ENCODE data around the gene SERTAD1.

The SERTAD1 gene

DNA sequence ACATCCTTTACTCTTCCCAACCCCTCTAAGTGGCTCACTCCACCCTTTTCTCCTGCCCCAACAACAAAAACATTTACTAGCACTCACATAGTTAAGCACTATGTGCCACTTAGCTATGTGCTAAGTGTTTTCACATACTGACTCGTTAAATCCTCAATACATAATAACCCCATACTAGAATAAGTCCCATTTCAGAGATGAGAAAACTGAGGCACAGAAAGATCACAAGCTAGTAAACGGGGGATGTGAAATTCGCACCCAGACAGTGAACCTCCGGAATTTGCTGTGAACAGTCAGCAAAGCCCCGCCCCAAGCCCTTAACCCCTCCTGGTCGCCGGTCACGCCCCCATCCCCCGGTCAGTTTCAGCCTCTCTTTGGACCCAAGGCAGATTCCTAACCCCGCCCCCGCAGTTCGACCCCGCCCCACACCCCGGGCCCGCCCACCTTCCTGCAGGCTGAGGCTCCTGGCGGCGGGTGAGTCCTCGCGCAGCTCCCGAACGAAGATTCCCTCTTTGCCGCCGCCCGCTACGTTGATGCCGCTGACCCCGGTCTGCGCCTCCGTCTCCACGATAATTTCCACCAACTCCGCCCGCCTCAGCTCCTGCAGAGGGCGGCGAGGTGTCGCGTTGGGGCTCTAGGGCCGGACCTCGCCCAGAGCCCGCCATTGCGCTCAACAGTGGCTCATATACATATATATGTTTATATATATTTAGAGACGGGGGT, 22.4 kb downstream of the SERTAD1 start:
- peak; percentile 47 for DNase-seq (ENCODE audit: low read depth, low spot score)

DNA sequence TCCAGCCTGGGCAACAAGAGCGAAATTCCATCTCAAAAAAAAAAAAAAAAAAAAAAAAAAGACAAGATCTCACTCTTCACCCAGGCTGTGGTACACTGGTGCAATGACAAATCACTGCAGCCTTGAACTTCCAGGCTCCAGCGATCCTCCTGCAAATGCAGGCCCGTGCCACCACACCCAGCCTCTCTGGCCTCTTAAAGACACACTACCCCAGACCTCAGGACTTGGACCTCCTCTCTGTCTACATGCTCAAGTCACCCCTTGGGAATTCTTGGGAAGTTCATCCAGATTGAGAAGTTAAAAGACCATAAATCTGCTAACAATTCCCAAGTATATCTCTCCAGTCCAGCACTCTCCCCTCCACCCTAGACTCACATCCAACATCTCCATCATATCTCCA, 25.2 kb downstream of the SERTAD1 start:
- DNase-seq (ENCODE audit: low read depth, low spot score) = no peak

DNA sequence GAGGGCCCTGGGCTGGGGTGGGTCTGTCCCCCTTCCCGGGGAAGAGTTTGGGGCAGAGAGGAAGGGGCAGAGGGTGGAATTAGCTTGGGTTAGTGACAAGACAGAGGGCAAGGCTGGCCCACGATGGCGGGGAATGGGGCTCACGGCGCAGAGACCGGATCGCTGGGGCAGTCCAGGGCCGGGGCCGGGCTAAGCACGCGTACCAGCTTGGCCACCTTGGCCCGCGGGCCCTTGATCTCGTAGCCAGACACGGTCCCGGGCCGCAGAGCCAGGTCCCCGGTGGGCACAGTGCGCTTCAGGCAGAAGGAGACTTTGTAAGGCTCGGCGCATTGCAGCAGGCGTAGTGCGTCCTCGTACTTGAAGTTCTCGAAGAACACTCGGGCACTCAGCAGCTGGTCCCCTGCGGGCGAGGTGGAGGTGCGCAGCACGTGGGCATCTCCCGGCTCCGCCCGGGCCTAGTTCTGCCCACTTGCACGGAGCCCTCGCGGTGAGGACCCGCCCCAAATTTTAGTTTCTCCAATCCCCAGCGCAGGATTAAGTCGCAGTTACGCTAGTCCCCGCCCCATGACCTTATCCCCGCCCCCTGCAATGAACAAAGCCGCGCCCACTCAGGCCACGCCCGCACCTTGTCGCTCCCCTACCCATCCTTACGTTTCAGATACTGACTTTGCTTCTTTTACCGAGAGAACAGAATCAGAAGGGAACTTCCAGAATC, 27.2 kb downstream of the SERTAD1 start:
- DNase-seq (ENCODE audit: low read depth, low spot score) = peak; percentile 16

DNA sequence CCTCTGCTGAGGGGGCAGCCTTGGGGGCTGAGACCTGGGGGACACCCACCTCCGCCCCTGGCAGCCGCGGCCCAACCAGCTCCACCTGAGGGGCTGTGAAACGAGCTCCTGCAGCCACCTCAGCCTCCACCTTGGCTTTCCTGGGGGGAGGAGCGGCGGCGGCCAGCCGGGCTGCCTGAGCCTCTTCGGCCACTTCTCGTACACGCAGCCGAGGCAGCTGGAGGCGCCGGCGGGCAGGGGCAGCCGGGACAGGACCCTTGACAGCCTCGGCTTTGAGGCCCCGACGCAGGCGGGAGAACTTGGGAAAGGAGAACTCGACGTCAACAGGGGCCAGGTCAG, 28.3 kb downstream of the SERTAD1 start:
- no peak for DNase-seq (ENCODE audit: low read depth, low spot score)

DNA sequence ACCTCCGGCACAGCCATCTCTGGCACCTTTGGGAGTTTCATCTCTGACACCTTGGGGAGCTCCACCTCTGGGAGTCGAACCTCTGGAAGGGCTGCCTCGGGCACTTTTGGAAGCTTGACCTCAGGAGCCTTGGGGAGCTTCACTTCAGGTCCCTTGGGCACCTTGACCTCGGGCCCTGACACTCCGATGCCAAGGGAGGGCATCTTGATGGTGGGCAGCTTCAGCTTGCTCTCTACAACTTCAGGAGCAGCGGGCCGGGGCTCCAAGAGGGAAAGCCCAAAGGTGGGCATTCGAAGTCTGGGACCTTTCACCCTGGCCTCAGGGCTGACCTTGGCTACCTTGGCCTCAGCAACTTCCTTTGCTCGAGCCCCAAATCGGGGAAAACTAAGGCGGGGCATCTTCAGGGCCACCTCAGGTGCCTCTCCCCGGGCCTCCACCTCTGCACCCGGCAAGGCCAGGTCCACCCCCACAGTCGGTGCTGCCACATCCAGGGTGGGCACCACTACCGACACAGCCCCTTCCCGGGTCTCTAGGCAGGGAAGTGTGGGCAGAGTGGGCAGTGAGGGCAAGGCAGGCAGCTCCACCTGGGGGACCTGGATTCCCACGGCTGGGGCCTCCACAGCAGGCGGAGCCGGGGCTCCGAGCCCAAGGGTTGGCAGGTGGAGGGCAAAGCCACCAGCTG, 28.8 kb downstream of the SERTAD1 start:
- no peak for DNase-seq (ENCODE audit: low read depth, low spot score)

DNA sequence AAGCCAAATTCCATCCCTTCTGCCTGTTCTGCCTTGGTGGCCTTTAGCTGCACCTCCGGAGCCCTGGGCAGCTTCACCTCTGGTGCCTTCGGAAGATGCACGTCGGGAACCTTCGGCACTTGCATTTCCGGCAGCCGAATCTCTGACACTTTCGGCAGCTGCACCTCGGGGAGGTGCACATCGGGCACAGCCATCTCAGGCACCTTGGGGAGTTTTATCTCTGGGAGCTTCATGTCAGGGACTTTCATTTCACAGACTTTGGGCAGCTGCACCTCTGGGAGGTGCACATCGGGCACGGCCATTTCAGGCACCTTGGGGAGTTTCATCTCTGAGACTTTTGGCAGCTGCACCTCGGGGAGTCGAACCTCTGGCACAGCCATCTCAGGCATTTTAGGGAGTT, 29.8 kb downstream of the SERTAD1 start:
- no peak for DNase-seq (ENCODE audit: low read depth, low spot score)

DNA sequence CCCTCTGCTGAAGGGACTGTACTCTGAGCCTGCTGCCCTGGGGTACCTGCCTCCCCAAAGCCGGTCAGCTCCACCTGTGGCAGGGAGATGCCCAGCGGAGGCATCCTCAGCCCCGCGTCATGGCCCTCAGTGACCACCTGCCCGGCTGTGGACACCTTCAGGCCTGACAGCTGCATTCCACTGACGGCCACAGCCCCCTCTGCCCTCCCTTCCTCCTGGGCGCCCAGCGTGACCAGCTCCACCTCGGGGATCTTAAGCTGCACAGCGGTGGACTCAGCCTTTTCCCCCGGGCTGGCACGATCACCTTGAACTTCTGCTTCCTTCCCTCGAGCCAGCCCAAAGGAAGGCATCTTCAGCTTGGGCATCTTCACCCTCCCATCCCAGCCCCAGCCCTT, 31.0 kb downstream of the SERTAD1 start:
- no peak for DNase-seq (ENCODE audit: low read depth, low spot score)

DNA sequence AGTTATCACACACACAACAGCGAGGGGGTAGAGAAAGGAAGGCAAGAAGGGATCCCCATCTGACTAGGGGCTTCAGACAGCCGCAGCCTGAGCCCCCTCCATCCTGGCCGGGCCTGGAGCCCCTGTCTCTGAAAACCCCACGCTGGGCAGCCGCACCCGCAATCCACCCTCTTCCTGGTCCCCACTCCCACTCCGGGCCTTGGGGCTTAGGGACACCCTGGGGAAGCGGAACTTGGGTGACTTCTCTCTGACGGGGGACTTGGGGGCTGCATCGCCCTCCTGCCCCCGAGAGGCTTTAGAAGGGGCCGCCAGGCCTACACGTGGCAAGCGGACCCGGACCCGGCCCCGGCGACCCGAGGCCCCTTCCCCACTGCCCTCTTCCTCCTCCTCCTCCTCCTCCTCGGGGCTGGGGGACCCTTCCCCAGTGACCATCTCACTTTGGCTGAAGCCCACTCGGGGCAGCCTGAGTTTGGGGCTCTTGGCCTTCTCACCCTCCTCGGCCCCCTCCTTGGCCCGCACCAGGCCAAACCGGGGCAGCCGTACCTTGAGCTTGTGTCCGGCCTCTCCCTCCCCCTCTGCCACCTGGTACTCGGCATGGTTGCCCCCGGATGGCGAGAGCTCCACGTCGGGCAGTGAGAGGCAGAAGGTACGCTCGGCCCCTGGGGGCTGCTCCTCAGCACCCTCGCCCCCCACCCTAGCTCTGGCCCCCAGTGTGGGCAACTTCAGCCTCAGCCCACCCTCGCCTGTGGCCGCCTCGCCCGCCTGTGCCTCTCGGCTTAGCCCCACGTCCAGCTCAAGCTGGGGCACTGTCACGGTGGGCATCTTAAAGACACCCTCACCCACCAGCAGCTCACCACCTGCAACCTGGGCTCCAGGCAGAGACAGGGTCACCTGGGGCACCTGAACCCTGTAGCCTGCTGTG, 31.6 kb downstream of the SERTAD1 start:
- DNase-seq (ENCODE audit: low read depth, low spot score) = no peak

DNA sequence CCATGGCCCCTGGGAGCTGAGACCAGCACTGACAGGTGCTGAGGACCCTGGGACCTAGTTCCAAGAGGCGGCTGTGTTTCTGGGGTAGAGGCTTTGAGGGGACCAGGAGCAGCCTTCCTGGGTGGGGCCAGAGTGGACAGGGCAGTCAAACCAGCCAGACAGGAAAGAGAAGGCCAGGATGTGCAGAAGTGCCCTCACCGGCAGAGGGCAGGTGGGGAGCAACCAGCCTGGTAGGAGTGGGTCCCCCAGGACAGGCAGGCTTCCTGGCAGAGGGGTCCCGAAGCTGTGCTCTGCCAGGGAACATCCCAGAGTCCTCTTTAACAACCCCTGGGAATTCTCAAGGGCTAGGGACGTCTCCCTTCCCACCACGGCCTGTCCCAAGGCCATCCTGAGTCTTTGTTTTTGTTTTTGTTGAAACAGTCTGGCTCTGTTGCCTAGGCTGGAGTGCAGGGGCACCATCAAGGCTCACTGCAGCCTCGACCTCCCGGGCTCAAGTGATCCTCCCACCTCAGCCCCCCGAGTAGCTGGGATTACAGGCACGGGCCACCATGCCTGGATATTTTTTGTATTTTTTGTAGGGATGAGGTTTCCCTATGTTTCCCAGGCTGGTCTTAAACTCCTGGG, 32.8 kb downstream of the SERTAD1 start:
- no peak for DNase-seq (ENCODE audit: low read depth, low spot score)

DNA sequence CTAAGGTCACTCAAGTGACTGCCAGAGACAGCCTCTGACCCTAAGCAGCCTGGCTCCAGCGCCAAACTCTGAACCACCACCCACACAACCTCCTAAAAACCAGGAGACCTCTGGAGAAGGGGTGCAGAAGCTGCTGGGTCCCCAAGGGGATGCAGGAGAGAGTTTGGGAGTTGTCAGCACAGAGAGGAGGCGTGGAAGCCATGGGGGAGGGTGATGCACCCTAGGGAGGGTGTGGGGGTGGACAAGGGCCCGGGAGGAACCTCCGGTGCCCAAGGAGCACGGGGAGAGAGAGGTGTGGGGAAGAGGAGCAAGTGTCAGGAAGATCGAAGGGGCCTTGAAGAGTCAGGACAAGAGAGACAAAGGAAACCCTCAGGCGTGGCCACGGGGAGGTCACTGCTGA, 33.7 kb downstream of the SERTAD1 start:
- no peak for DNase-seq (ENCODE audit: low read depth, low spot score)

DNA sequence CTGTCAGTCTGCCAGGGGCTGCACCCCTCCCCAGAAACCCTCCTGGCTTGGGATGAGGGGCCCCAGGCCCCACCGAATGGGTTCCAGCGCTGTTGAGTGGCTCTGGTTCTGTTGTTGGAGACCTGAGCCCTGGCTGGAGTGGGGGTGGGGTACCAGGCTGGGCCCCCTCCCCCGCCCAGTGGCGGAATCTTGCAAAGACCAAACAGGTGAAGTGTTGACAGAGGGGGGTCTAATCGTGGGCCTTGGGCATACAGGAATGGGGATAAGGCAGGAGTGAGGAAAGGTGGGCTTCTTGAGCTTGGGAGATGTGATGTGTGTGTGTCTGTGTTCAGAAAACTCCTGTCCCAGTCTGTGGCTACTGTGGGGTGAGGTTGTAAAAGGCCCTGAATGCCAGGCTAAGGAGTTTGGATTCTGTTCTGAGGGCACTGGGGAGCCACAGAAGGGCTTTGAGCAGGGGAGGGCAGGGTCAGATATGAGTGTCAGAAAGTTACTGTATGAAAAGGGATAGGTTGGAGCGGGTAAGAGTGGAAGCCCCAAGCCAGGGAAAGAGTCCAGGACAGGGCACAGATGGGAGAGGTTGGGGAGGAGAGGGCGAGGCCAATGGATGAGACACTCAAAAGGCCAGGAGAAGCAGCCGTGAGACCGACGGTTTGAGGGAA, 35.6 kb downstream of the SERTAD1 start, which contains the start of gene HIPK4:
Gene HIPK4, minus strand, starts transcription at position 98 of the 659 bp plus-strand sequence. CDS start 279 bp downstream, outside the sequence.
- DNase-seq (ENCODE audit: low read depth, low spot score) = no peak

DNA sequence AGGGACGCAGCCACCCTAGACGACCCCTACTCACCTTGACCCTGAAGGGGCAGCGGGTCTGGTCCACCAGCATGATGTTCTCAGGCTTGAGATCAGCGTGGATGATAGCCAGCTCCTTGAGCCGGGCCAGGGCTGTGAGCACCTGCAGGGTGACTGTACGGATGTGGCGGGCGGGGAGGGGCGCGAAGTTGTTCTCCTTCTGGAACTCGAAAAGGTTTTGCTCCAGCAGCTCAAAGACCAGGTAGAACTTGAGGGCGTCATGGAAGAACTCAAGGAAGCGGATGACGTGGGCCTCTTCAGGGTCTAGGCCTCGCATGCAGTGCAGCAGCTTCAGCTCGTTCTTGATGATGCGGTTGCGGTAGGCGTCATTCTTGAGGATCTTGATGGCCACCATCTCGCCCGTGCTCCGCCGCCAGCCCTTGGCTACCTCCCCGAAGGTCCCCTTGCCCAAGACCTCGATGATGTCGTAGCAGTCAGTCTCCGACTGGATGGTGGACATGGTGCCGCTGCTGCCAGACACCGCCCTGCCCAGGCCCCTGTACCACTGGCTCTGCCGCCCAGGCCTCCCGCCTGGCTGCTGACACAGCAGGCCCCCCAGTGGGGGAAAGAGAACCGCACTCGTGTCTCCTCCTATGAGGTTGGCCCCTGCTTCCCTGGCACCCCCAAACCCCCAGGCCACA, 36.2 kb downstream of the SERTAD1 start:
- DNase-seq (ENCODE audit: low read depth, low spot score) = no peak

DNA sequence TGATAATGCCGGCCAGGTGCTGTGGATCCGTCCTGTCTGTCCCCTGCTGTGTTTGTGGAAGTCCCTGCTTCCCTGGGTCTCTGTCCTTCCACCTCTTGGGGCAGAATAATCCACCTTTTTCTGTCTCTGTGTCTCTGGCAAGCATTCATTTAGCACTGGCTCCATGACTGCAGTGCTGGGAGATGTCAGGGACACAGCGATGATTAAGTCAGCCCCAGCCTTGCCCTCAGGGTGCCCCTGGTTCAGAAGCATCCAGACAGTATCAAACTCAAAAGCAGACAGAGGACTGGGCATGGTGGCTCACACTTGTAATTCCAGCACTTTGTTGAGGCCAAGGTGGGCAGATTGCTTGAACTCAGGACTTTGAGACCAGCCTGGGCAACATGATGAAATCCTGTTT, 37.3 kb downstream of the SERTAD1 start:
- no peak for DNase-seq (ENCODE audit: low read depth, low spot score)

DNA sequence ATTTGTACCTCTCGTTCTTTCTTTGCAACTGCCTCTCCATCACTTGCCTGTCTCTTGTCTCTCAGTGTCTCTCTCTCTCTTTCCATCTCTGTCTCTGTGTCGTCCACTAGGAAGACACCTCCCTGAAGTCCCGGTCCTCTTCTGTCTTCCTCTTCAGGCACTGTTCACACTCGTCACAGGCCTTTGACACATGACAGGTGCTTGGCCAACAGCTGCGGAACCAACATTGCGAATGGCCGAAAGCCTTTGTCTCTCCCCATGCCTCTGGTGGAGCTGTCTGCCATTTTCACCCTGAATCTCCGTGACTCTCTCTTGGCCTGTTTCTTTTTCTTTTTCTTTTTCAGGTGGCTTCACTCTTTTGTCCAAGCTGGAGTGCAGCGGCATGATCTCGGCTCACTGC, 38.6 kb downstream of the SERTAD1 start:
- DNase-seq (ENCODE audit: low read depth, low spot score) = no peak

DNA sequence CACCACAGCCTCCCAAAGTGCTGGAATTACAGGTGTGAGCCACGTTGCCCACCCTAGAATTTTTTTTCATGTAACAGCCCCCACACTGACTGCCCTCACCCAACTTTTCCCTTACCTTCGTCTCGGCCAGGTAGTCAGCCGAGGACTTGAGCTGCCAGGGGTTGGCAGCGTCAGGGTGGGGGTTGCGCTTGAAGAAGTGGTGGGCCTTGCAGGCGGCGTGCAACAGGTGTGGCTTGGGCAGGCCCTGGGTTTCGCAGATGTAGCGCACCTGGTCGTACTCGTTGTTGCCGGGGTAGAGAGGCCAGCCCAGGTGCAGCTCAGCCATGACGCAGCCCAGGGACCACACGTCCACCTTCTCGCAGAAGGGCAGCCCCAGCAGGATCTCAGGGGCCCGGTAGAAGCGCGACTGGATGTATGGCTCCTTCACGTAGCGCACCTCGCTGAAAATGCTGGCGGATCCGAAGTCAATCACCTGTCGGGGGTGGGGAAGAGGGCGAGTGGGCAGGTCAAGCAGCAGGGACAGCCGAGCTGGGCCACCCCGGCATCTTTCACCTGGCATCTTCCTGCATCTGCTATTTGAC, 42.0 kb downstream of the SERTAD1 start:
- no peak for DNase-seq (ENCODE audit: low read depth, low spot score)

DNA sequence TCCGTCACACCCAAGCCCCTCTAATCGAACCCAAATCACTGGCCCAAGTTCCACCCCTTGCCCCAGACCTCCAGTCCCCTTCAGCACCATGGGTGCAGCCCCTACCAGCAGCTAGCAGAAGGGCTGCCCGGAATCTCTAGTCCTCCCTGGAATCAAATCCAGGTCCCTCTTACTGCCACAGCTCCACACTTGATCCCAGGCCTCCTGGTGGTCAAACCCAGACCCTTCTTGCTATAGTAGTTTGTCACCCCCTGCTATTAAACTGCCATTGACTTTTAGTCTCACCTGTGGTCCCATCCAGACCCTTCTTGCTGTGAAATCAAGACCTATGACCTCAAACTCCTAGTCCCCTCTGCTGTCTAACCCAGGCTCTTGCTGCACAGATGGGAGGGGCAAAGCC, 44.5 kb downstream of the SERTAD1 start:
- no peak for DNase-seq (ENCODE audit: low read depth, low spot score)

DNA sequence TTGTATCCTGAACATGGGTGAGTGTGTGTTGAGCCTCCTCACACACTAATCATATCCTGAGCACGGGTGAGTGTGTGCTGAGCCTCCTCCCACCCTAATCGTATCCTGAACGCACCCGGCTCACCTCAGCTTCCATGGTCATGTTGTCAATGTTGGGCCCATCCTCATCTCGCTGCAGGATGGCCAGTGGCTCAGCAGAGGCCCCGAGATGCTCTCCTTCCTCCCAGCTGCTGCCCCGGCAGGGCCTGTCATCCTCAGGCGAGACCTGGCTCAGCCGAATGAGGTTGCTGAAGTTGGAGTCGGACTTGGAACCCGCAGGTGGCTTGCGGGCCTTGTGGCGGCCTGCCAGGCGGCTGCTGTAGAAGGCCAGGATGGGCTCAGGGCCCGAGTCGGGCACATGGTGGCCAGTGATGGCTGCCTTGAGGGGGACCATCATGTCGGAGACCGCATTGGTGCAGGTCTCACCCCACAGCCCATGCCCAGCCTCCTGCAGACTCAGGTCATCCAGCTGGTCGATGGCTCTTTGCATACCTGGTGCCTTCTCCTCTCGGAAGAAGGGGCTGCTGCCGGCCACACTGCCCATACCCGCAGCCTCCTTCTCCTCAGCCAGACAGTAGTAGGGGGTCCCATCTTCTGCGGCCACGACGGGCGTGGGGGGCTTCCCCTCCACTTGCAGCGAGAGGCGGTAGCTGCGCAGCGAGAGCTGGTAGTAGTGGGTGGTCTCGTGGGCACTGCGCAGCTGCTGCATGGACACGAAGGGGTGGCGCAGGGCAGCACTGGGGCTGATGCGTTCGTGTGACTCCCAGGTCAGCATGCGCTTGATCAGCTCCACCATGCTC, 45.4 kb downstream of the SERTAD1 start:
- DNase-seq (ENCODE audit: low read depth, low spot score) = no peak

DNA sequence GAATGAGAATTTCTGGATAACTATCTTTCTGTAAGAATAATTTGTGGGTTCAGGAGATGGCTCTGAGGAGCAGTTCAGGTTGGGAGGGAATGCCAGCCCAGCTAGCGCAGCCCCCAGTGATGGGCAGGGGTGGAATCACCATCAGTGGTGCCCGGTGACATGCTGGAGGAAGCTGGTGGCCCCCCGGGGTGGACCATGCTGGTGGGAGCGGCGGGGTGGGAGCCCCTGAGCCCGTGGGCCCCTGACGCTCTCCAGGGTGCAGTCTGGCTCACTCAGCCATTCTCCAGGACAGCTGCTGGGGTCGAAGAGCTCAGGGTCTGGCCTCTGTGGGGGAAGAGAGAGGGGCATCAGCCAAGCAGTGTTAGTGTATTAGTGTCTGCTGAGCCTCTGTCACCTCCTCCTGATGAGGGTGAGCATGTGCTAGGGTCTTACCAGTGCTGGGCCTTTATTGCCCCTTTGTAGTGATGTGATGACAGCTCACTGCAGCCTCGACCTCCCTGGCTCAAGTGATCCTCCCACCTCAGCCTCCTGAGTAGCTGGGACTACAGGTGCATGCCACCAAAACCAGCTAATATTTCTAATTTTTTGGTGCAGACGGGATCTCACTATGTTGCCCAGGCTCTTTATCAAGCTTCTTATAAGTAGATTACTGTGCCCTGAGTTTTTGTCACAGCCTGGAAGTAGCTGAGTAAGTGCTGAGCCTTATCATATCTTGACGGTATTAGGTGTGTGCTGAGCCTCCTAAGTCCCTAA, 46.2 kb downstream of the SERTAD1 start:
- DNase-seq (ENCODE audit: low read depth, low spot score) = no peak
